Measurements from ENCODE around the gene TGFB1. TPM values are rescaled to one million over a fixed set of nuclear protein-coding genes. Genes with fewer than 3 reads are reported as not detected.
A peak's percentile ranks its signal among the peaks of the same experiment; 100 is the strongest.

The TGFB1 gene
- total RNA-seq, 1 donor from 2014 or later = 99.0 TPM

GRCh38 chr19:41362143-41362847, 8.6 kb upstream of the TGFB1 start:
- Histone ChIP-seq H3K27ac (peak overlapping the region; percentile 99), H3K36me3 (no peaks in the 10 kb centered on the region), H3K4me1 (peaks cover 13% of the 10 kb centered on the region), H3K27me3 (no peaks in the 10 kb centered on the region), H3K9me3 (no peaks in the 10 kb centered on the region), H3K4me3 (no peak overlapping the region)
- DNase-seq = no peak
- no peak for TF ChIP-seq CTCF (IDR thresholded peaks at IDR 0.05)
- ATAC-seq = peak; percentile 8
- intact Hi-C loops (cut with DNase I) = no loop called here

- peaks cover 17% of the 10 kb centered on the region for H3K4me1 ChIP-seq
- H3K4me3 ChIP-seq = no peak overlapping the region
- no peaks in the 10 kb centered on the region for H3K36me3 ChIP-seq
- H3K27me3 ChIP-seq = no peaks in the 10 kb centered on the region
- no peaks in the 10 kb centered on the region for H3K9me3 ChIP-seq
- intact Hi-C loops (cut with DNase I) = no loop called here
- ATAC-seq (no peak), DNase-seq (no peak)
- no peak for TF ChIP-seq CTCF (IDR thresholded peaks at IDR 0.05)
- H3K27ac ChIP-seq = no peak overlapping the region
These were observed 6.0 kb upstream of the TGFB1 start for GRCh38 chr19:41359741-41360140.

GRCh38 chr19:41357746-41358145, 4.0 kb upstream of the TGFB1 start:
- ATAC-seq (no peak), DNase-seq (no peak)
- H3K9me3 ChIP-seq = no peaks in the 10 kb centered on the region
- peaks cover 19% of the 10 kb centered on the region for H3K4me1 ChIP-seq
- no peaks in the 10 kb centered on the region for H3K36me3 ChIP-seq
- no peak overlapping the region for H3K27ac ChIP-seq
- intact Hi-C loops (cut with DNase I) = no loop called here
- TF ChIP-seq CTCF (IDR thresholded peaks at IDR 0.05) = no peak
- no peaks in the 10 kb centered on the region for H3K27me3 ChIP-seq
- H3K4me3 ChIP-seq = no peak overlapping the region

GRCh38 chr19:41356984-41357739, 3.4 kb upstream of the TGFB1 start:
- Histone ChIP-seq H3K4me3 (no peak overlapping the region), H3K36me3 (no peaks in the 10 kb centered on the region), H3K27me3 (no peaks in the 10 kb centered on the region), H3K4me1 (peaks cover 19% of the 10 kb centered on the region), H3K9me3 (no peaks in the 10 kb centered on the region), H3K27ac (peak overlapping the region; percentile 1)
- DNase-seq = no peak
- no peak for TF ChIP-seq CTCF (IDR thresholded peaks at IDR 0.05)
- ATAC-seq = no peak
- intact Hi-C loops (cut with DNase I) = no loop called here

GRCh38 chr19:41355802-41356201, 2.1 kb upstream of the TGFB1 start:
- H3K27me3 ChIP-seq = no peaks in the 10 kb centered on the region
- H3K4me3 ChIP-seq = no peak overlapping the region
- H3K36me3 ChIP-seq = no peaks in the 10 kb centered on the region
- intact Hi-C loops (cut with DNase I) = no loop called here
- H3K27ac ChIP-seq = peak overlapping the region; percentile 30
- TF ChIP-seq CTCF (IDR thresholded peaks at IDR 0.05) = no peak
- no peaks in the 10 kb centered on the region for H3K9me3 ChIP-seq
- peaks cover 27% of the 10 kb centered on the region for H3K4me1 ChIP-seq
- DNase-seq = no peak
- no peak for ATAC-seq

Measured in upper lobe of right lung (tissue), 1 donor.